Tibial nerve (tissue), 4 donors: ENCODE measurements around the gene MAP1B.

Source experiments
- EP300 ChIP-seq, 2 donors: sonication (generic); formaldehyde crosslinking; IDR thresholded peaks; one replicate each; pipeline ENCODE4 v1.6.1; 2017; ENCODE audit warnings: antibody characterized with exemption in 2 of 2, mild to moderate bottlenecking in 1 of 2
- POLR2A ChIP-seq, 2 donors: fragments of 450-650 bp; IDR thresholded peaks; one replicate each; pipeline ENCODE4 v1.6.1; 2017; ENCODE audit warnings: antibody characterized with exemption in 2 of 2, mild to moderate bottlenecking in 2 of 2, moderate library complexity in 2 of 2
- TF ChIP-seq, protein P1 (sequence below), 5 experiments: fragments of 200-600 bp in 3 of 5; fragments of 450-650 bp in 2 of 5; sonication (generic) in 3 of 5; IDR thresholded peaks; one replicate each; pipeline ENCODE4 v1.5.1; 2016 to 2019; ENCODE audit warnings: antibody characterized with exemption in 5 of 5, mild to moderate bottlenecking in 3 of 5, moderate library complexity in 2 of 5

DNA sequence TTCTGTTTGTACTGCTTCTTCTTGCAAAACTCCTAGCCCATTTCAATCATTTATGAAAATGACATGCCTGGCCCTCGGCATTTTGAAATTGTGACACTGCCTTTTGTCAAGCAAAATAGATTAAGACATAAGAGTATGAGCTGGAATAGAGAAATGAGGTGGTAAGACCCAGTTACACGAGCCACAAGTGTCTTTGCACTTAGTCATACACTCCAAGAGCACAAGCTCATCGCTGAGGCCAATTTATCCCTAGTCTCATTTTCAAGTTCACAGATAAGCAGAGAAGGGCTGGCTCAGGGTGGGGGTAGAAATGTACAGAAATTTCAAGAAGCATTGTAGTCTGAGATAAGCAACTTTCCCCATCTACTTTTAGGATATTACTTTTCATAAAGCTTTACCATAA lies 40.6 kb upstream of the MAP1B start:
- TF ChIP-seq, protein P1, sequence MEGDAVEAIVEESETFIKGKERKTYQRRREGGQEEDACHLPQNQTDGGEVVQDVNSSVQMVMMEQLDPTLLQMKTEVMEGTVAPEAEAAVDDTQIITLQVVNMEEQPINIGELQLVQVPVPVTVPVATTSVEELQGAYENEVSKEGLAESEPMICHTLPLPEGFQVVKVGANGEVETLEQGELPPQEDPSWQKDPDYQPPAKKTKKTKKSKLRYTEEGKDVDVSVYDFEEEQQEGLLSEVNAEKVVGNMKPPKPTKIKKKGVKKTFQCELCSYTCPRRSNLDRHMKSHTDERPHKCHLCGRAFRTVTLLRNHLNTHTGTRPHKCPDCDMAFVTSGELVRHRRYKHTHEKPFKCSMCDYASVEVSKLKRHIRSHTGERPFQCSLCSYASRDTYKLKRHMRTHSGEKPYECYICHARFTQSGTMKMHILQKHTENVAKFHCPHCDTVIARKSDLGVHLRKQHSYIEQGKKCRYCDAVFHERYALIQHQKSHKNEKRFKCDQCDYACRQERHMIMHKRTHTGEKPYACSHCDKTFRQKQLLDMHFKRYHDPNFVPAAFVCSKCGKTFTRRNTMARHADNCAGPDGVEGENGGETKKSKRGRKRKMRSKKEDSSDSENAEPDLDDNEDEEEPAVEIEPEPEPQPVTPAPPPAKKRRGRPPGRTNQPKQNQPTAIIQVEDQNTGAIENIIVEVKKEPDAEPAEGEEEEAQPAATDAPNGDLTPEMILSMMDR (IDR thresholded peaks at IDR 0.05), result no peak
- TF ChIP-seq POLR2A (IDR thresholded peaks at IDR 0.05), result no peak
- no peak for TF ChIP-seq EP300 (IDR thresholded peaks at IDR 0.05)
